HG03108 (cell line): Measurements from ENCODE around the gene CTSE.
"Not testable (repeated sequence)": the region's sequence is repeated elsewhere in the genome, so short reads cannot be mapped to it uniquely, and the experiment has no call there.

ENCODE experiments used
- ATAC-seq: cut with Tn5 transposase; IDR thresholded peaks from one replicate; pipeline ENCODE4 v1.9.1; 2021; ENCODE audit warnings: moderate library complexity; ENCODE audit not compliant: unreplicated experiment

The CTSE gene

DNA sequence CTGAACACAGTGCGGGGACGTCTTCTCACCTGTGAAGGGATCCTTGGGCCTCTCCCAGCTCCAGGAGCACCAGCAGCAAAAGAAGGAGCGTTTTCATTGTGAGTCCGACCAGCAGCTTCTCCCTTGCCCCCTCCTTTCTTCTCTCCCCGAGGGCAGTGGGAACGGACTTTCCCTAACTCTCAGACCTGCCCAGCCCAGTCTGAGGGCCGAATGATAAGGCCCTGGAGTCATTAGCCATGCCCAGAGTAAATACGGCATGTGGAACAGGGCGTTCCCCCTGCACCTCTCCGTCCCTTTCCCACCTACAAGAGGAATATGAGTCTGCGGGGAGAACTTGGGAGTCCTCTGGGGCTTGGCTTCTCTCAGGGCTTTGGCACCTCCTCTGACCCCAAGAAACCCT lies at the start of gene CTSE:
TSS of gene CTSE (minus strand) at position 201 of the 400 bp plus-strand sequence. CDS start at position 97, 104 bp downstream.
- ATAC-seq = no peak

DNA sequence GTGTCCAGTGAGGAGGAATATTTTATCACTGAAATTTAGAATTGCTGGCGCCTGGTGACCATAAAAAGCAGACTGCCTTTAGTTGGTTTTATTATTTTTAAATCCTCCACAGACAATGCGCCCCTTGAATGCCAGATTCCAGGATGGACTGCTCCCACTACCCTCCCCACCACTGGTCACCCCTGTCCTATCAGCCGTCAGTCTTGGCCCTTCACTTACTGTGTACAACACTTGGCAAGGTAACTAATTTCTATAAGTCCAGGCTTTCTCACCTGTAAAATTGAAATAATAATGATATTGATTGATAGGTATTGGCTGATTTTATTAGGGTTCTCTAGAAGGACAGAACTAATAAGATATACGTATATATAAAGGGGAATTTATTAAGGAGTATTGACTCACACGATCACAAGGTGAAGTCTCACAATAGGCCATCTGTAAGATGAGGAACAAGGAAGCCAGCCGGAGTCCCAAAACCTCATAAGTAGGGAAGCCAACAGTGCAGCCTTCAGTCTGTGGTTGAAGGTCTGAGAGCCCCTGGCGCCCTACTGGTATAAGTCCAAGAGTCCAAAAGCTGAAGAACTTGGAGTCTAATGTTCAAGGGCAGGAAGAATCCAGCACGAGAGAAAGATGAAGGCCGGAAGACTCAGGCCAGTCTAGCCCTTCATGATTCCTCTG lies 47.1 kb upstream of the CTSE start:
- no peak for ATAC-seq

DNA sequence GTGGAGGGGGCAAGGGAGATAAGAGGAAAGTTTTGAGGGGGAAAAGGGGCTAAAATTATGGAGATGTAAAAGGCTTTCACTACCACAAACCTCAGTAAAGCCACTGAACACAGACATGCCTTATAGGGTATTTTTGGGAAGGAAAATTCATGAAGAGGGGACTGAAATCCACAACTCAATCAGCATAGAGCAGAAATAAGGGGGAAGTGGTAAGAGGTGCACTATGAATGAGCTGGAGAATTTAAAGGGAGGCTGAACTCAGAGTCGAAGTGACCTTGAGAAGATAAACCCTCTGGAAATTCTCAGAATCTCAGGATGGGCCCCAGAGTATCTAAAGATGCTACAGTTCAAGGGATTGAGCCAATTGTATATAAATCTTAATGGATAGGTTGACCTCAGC lies 44.6 kb upstream of the CTSE start:
- no peak for ATAC-seq

DNA sequence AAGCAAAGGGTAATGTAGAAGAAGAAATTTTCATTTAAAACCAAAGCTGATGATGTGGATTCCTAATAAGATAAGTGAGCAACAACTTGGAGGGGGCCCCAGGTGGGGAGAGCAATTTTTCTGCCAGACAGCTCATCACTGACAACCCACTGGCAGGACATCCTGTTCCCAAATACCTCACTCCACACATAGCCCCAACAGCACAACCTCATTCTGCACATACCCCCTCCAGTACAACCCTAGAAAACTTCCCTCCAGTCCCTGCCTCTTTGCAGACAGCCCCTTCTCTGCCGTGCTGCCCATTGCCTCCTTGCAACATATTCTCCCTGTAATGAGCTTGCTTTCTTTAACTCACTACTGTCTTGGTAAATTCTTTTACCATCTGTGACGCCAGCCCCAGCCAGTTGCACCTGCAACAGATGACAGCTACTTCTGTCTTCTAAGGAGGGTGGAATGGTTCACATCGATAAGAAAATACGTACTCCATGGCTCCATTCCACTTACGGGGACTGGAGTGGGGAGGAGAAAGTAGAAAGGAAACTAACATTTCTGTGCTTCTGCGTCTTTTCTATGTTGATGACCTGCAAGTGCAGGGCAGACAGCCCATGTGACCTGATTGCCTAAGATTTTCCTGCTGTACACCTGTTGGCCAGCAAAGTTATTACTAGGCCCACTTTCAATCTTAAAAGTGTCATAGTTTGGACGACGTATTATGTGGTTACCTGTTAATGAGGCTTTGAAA lies 44.0 kb upstream of the CTSE start:
- ATAC-seq = no peak

DNA sequence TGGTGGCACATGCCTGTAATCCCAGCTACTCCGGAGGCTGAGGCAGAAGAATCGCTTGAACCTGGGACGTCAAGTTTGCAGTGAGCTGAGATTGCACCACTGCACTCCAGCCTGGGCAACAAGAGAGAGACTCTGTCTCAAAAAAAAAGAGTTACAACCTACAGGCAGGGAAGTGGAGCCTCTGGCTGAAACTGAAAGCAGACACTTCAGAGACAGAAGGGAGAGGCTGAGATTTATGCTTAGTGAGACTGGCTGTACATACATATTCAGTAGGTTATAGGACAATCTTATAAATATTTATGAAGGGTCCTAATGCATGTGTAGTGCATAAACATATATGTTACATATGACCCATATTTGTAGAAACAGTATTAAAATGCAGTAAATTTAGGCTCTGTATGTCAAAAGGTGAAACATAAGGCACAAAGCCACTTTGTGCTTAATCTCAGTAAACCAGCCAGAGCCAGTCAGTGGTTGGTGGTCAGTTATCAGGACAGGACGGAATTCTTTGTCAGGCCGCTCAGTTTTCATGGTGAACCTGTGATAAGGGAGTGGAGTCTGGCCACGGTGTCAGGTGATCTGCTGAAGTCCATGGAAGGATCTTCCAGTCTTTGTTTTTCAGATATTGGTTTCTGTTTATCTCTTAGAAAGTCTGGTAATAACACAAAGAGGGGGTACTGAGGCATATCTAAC lies 42.9 kb upstream of the CTSE start:
- peak; percentile 88 for ATAC-seq

DNA sequence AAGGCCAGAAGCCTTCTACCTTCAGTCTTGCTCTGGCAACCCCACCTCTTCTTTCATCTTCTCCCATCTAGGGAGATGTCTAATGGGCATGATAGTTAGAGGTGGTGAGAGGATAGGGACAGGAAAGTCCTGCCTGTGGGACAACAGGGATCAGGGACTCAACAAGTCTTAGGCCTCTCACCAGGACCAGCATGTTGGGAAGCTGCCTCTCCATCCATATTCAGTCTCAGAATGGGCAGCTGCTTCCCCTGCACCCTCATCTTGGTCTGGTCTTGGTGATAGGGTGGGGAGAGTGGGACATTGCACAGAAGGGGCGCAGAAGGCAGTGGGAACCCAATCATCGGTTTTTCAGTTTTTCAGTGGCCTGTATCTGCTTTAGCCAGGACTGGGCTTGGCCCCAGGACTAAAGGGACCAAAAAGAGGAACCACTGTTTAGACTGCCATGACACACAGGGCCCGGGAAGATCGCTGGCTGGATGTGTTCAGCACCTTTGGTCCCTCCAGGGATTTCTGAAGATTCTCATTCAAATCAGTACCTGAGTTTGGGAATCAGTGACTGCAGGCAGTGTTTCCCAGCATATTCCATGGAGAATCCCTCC lies 42.0 kb upstream of the CTSE start:
- ATAC-seq = no peak

DNA sequence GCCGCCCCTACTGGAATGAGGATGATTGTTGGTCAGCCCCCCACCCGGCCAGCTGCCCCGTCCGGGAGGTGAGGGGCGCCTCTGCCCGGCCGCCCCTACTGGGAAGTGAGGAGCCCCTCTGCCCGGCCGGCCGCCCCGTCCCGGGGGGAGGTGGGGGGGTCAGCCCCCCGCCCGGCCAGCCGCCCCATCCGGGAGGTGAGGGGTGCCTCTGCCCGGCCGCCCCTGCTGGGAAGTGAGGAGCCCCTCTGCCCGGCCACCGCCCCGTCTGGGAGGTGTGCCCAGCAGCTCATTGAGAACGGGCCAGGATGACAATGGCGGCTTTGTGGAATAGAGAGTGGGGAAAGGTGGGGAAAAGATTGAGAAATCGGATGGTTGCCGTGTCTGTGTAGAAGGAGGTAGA lies 40.8 kb upstream of the CTSE start:
- ATAC-seq = not testable (repeated sequence)

DNA sequence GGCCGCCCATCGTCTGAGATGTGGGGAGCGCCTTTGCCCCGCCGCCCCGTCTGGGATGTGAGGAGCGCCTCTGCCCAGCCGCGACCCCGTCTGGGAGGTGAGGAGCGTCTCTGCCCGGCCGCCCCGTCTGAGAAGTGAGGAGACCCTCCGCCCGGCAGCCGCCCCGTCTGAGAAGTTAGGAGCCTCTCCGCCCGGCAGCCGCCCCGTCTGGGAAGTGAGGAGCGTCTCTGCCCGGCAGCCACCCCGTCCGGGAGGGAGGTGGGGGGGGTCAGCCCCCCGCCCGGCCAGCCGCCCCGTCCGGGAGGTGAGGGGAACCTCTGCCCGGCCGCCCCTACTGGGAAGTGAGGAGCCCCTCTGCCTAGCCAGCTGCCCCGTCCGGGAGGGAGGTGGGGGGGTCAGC lies 40.3 kb upstream of the CTSE start:
- not testable (repeated sequence) for ATAC-seq

DNA sequence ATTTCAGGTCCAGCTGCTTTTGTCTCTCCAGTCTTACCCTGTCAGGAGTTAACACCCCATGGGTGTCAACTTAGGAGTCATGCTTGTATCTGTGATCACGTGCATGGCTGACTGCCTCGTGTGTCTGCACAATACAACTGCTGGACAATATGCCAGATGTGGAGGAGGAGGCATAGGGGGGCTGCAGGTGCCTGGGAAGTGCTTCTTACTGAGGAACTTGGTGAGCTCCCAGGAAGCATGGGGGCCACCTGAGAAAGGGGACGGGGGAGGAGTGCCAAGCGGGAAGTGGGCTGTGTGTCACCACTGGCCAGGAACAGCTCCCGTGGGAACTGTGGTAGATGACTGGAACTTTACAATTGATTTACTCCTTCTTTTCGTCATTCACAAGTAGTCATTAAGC lies 38.8 kb upstream of the CTSE start:
- no peak for ATAC-seq

DNA sequence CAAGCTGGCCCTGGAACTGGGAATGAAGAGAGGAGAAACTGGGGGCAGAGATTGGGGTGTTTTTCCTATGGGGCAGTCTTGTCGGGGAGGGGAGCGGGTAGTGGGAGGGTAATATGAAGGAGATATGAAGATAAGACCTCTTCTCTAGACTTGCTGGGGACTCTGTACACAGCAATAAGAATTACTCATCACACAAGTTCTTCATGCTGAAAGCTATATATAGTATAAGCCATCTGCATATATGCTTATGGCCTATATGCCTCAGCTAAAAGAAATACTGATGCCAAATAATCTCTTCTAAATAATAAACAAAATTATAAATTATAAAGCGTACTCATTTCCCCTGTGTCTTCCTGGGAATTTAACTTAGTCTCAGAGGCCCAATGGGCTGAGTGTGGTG lies 37.1 kb upstream of the CTSE start:
- ATAC-seq = no peak

DNA sequence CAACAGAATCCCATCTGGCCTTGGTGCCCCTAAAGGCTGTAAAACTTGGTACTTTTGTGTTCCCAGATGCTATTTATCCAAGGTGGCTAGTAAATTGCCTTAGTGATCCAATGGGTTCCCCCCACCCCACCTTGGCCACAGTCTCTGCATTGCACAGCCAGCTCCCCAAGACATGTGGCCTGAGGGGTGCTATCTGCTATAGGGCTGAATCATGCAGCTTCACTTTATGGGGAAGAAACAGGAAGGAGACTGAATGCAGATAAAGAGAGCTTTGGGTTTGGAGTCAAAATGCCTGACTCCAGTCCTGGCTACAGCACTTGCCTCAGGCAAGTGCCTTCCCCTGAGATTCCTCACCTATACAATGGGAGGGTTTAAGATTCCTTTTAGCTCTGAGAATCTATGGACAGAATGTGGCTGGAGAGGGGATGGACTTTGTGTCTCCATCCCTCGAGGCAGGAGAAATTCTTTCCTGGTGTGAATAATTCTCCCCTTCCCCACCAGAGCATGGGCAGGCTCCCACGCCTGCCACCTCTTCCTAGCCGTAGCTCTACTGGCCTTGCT lies 35.7 kb upstream of the CTSE start:
- ATAC-seq = no peak

DNA sequence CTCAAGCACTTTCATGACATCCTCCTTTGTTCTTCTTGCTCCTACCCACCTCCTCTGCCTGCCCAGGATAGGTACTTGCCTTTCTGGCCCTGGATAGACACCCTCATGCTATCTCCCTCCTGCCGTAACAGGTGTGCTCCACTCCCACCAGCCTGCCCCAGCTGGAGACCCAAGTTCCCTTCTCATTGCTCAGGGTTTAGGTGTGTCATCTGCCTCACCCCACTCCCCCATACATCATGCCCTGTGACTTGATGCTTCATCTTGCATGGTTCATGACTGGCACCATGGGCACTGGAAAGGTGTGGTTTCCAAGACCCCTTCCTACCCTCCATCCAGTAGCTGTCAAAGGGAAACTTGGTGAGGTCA lies 35.2 kb upstream of the CTSE start:
- ATAC-seq = no peak

DNA sequence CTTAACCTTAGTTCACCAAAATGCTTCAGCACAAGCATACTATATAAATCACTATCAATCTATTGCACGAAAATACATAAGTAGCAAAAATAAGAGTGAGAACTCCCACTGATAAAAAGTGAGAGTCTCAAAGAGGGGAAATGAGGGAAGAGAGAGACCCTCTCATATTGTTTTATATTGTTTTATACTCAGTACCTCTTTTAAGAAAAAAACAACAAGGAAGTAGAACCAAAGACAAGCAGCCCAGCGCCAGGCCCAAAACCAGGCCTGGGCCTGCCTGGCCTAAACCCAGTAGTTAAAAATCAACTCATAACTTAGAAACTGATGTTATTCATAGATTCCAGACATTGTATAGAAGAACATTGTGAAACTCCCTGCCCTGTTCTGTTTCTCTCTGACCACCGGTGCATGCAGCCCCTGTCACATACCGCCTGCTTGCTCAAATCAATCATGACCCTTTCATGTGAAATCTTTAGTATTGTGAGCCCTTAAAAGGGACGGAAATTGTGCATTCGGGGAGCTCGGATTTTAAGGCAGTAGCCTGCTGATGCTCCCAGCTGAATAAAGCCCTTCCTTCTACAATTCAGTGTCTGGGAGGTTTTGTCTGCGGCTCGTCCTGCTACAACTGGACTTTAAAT lies 34.7 kb upstream of the CTSE start:
- ATAC-seq = not testable (repeated sequence)

DNA sequence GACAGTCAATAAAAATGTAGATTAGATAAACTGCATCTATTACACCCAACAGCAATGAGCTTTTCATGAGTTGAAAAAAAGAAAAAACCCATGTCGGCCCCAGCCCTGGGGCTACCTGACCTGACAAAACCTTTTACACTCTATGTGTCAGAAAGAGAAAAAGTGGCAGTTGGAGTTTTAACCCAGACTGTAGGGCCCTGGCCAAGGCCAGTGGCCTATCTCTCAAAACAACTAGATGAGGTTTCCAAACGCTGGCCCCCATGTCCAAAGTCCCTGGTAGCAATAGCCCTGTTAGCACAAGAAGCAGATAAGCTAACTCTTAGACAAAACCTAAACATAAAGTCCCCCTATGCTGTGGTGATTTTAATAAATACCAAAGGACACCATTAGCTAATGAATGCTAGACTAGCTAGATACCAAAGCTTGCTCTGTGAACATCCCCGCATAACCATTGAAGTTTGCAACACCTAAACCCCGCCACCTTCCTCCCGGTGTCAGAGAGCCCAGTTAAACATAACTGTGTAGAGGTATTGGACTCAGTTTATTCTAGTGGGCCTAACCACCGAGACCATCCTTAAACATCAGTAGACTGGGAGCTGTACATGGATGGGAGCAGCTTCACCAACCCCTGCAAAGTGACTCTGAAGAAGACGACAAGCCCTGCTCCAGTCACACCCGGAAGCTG lies 32.1 kb upstream of the CTSE start:
- ATAC-seq = not testable (repeated sequence)

DNA sequence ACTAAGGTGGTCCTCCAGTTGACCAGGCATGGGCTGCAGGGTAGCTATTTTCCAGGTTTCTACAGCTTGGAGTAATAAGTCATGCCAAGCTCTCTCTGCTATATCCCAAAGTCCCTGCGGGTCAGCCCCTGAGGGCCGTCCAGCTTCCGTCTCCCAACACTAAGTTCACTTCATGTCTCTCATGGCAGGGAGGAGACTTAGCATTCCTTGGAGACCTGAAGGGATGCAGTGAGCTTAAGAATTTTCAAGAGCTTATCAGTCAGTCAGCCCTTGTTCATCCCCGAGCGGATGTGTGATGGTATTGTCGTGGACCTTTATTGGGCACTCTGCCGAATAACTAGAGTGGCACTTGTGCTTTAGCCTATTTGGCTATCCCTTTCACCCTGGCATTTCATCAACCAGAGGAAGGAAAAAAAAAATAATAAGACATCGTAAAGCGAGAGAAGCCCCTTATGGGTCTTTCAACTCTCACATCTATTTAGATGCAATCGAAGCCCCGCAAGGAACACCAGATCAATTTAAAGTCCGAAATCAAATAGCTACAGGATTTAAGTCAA lies 31.5 kb upstream of the CTSE start:
- ATAC-seq = not testable (repeated sequence)

DNA sequence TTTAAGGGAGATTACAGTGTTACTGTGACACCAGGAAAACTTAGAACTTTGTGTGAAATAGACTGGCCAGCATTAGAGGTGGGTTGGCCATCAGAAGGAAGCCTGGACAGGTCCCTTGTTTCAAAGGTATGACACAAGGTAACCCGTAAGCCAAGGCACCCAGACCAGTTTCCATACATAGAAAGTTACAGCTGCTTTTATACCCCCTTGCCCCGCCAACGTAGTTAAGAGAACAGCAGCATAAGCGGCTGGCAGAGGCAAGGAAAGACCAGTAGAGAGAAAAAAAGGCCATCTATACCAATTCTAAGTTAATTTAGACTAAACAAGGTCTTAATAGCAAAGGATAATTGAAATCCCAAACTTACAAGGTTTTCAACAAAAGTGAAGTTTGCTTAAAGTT lies 29.9 kb upstream of the CTSE start:
- ATAC-seq = not testable (repeated sequence)

DNA sequence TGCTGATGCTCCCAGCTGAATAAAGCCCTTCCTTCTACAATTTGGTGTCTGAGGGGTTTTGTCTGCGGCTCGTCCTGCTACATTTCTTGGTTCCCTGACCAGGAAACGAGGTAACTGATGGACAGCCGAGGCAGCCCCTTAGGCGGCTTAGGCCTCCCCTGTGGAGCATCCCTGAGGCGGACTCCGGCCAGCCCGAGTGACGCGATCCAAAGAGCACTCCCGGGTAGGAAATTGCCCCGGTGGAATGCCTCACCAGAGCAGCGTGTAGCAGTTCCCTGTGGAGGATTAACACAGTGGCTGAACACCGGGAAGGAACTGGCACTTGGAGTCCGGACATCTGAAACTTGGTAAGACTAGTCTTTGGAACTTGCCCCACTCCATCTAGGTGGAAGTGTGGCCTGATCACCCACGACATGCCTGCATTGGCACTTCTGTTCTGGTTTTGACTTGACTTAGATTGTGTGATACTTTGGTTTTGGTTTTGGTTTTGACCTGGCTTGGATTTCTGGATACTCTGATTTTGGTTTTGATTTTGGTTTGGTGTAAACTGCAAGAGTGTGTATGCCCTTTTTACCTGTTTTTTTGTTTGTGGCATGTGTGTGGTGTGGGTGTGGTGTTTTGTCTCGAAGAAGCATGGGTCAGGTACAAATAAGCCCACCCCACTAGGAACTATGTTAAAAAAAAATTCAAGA lies 29.4 kb upstream of the CTSE start, which contains the start of gene RHEX:
TSS of gene RHEX (plus strand) at position 255 of the 692 bp plus-strand sequence. CDS start 44,656 bp downstream, outside the sequence.
- not testable (repeated sequence) for ATAC-seq

DNA sequence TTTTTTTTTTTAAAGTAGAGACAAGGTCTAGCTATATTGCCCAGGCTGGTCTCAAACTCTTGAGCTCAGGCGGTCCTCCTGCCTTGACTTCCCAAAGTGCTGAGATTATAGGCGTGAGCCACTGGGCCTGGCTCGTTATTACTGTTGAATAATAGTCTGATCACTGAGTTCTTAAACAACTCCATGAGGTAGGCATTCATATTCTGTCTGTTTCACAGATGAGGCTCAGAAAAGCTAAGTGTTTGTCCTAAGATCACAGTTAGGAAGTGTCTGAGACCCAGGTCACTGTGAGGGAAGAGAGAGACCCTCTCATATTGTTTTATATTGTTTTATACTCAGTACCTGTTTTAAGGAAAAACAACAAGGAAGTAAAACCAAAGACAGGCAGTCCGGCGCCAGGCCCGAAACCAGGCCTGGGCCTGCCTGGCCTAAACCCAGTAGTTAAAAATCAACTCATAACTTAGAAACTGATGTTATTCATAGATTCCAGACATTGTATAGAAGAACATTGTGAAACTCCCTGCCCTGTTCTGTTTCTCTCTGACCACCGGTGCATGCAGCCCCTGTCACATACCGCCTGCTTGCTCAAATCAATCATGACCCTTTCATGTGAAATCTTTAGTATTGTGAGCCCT lies 28.7 kb upstream of the CTSE start:
- ATAC-seq = not testable (repeated sequence)
